ENCODE measurements around the gene HDAC4. TPM values are rescaled to one million over a fixed set of nuclear protein-coding genes. Genes with fewer than 3 reads are reported as not detected.

The HDAC4 gene
- total and polyA plus RNA-seq, 4 donors: 6.8 to 75.5 (median 30.2) TPM

- Histone ChIP-seq H3K4me3 (ENCODE audit: low read length in 2 of 2) (no peak overlapping the region), H3K27me3 (ENCODE audit: control insufficient read depth in 1 of 2, insufficient read depth in 2 of 2, low read length in 1 of 2) (no peaks in the 10 kb centered on the region), H3K4me1 (ENCODE audit: control insufficient read depth in 1 of 2, insufficient read depth in 2 of 2, low read length in 2 of 2) (no peaks in the 10 kb centered on the region), H3K27ac (ENCODE audit: low read depth in 1 of 2, low read length in 2 of 2) (no peak overlapping the region), H3K9me3 (ENCODE audit: control insufficient read depth, low read length) (no peaks in the 10 kb centered on the region), H3K36me3 (ENCODE audit: control insufficient read depth in 1 of 2, insufficient read depth in 2 of 2, low read length in 1 of 2) (no peaks in the 10 kb centered on the region)
- ATAC-seq (ENCODE audit: low FRiP score): no peak
- DNase-seq: peak; percentile 39 to 74
- WGBS, 2 donors: 90 to 92% methylated on average over 16 of the region's 16 CpGs
- intact Hi-C loops (cut with DNase I): no loop called here
Observed at GRCh38 chr2:239304533-239305221, 96.1 kb downstream of the HDAC4 start.

- no peak overlapping the region for H3K4me3 ChIP-seq (ENCODE audit: low read length in 2 of 2)
- H3K27me3 ChIP-seq (ENCODE audit: control insufficient read depth in 1 of 2, insufficient read depth in 2 of 2, low read length in 1 of 2): no peaks in the 10 kb centered on the region
- ATAC-seq (ENCODE audit: low FRiP score) (no peak), DNase-seq (peak; percentile 43 to 71)
- intact Hi-C loops (cut with DNase I): no loop called here
- no peaks in the 10 kb centered on the region for H3K36me3 ChIP-seq (ENCODE audit: control insufficient read depth in 1 of 2, insufficient read depth in 2 of 2, low read length in 1 of 2)
- H3K27ac ChIP-seq (ENCODE audit: low read depth in 1 of 2, low read length in 2 of 2): no peak overlapping the region
- H3K9me3 ChIP-seq (ENCODE audit: control insufficient read depth, low read length): no peaks in the 10 kb centered on the region
- H3K4me1 ChIP-seq (ENCODE audit: control insufficient read depth in 1 of 2, insufficient read depth in 2 of 2, low read length in 2 of 2): no peaks in the 10 kb centered on the region
- WGBS, 2 donors: 92 to 94% methylated on average over 21 of the region's 21 CpGs
Observed at GRCh38 chr2:239303711-239304532, 96.9 kb downstream of the HDAC4 start.

- WGBS, 2 donors: 93 to 94% methylated on average over 28 of the region's 28 CpGs
- no peaks in the 10 kb centered on the region for H3K9me3 ChIP-seq (ENCODE audit: control insufficient read depth, low read length)
- no peak overlapping the region for H3K27ac ChIP-seq (ENCODE audit: low read depth in 1 of 2, low read length in 2 of 2)
- DNase-seq: peak; percentile 63 to 72
- no peak for ATAC-seq (ENCODE audit: low FRiP score)
- H3K4me3 ChIP-seq (ENCODE audit: low read length in 2 of 2): no peak overlapping the region
- no peaks in the 10 kb centered on the region for H3K36me3 ChIP-seq (ENCODE audit: control insufficient read depth in 1 of 2, insufficient read depth in 2 of 2, low read length in 1 of 2)
- no peaks in the 10 kb centered on the region for H3K4me1 ChIP-seq (ENCODE audit: control insufficient read depth in 1 of 2, insufficient read depth in 2 of 2, low read length in 2 of 2)
- intact Hi-C loops (cut with DNase I): no loop called here
- no peaks in the 10 kb centered on the region for H3K27me3 ChIP-seq (ENCODE audit: control insufficient read depth in 1 of 2, insufficient read depth in 2 of 2, low read length in 1 of 2)
Observed at GRCh38 chr2:239302808-239303557, 97.8 kb downstream of the HDAC4 start.

GRCh38 chr2:239302083-239302807 is 98.6 kb downstream of the HDAC4 start:
- Histone ChIP-seq H3K27ac (ENCODE audit: low read depth in 1 of 2, low read length in 2 of 2) (no peak overlapping the region), H3K36me3 (ENCODE audit: control insufficient read depth in 1 of 2, insufficient read depth in 2 of 2, low read length in 1 of 2) (no peaks in the 10 kb centered on the region), H3K27me3 (ENCODE audit: control insufficient read depth in 1 of 2, insufficient read depth in 2 of 2, low read length in 1 of 2) (no peaks in the 10 kb centered on the region), H3K4me1 (ENCODE audit: control insufficient read depth in 1 of 2, insufficient read depth in 2 of 2, low read length in 2 of 2) (no peaks in the 10 kb centered on the region), H3K4me3 (ENCODE audit: low read length in 2 of 2) (no peak overlapping the region), H3K9me3 (ENCODE audit: control insufficient read depth, low read length) (no peaks in the 10 kb centered on the region)
- ATAC-seq (ENCODE audit: low FRiP score) (no peak), DNase-seq (peak; percentile 39 to 65)
- WGBS, 2 donors: 60% methylated on average over 16 of the region's 16 CpGs
- intact Hi-C loops (cut with DNase I): no loop called here

- H3K27ac ChIP-seq (ENCODE audit: low read depth in 1 of 2, low read length in 2 of 2): no peak overlapping the region
- H3K4me1 ChIP-seq (ENCODE audit: control insufficient read depth in 1 of 2, insufficient read depth in 2 of 2, low read length in 2 of 2): no peaks in the 10 kb centered on the region
- intact Hi-C loops (cut with DNase I): no loop called here
- no peaks in the 10 kb centered on the region for H3K9me3 ChIP-seq (ENCODE audit: control insufficient read depth, low read length)
- WGBS, 2 donors: 87 to 90% methylated on average over 26 of the region's 26 CpGs
- H3K36me3 ChIP-seq (ENCODE audit: control insufficient read depth in 1 of 2, insufficient read depth in 2 of 2, low read length in 1 of 2): no peaks in the 10 kb centered on the region
- no peaks in the 10 kb centered on the region for H3K27me3 ChIP-seq (ENCODE audit: control insufficient read depth in 1 of 2, insufficient read depth in 2 of 2, low read length in 1 of 2)
- no peak overlapping the region for H3K4me3 ChIP-seq (ENCODE audit: low read length in 2 of 2)
- DNase-seq (peak; percentile 36 to 72), ATAC-seq (ENCODE audit: low FRiP score) (no peak)
Observed at GRCh38 chr2:239300871-239301735, 99.7 kb downstream of the HDAC4 start.

- intact Hi-C loops (cut with DNase I): no loop called here
- no peaks in the 10 kb centered on the region for H3K4me1 ChIP-seq (ENCODE audit: control insufficient read depth in 1 of 2, insufficient read depth in 2 of 2, low read length in 2 of 2)
- no peaks in the 10 kb centered on the region for H3K27me3 ChIP-seq (ENCODE audit: control insufficient read depth in 1 of 2, insufficient read depth in 2 of 2, low read length in 1 of 2)
- 98 to 99% methylated on average over 5 of the region's 5 CpGs for WGBS, 2 donors
- no peaks in the 10 kb centered on the region for H3K9me3 ChIP-seq (ENCODE audit: control insufficient read depth, low read length)
- DNase-seq: peak; percentile 33 to 34
- H3K27ac ChIP-seq (ENCODE audit: low read depth in 1 of 2, low read length in 2 of 2): no peak overlapping the region
- no peaks in the 10 kb centered on the region for H3K36me3 ChIP-seq (ENCODE audit: control insufficient read depth in 1 of 2, insufficient read depth in 2 of 2, low read length in 1 of 2)
- ATAC-seq (ENCODE audit: low FRiP score): no peak
- no peak overlapping the region for H3K4me3 ChIP-seq (ENCODE audit: low read length in 2 of 2)
Observed at GRCh38 chr2:239300242-239300641, 100.6 kb downstream of the HDAC4 start.

GRCh38 chr2:239299218-239299939 is 101.4 kb downstream of the HDAC4 start:
- no peaks in the 10 kb centered on the region for H3K36me3 ChIP-seq (ENCODE audit: control insufficient read depth in 1 of 2, insufficient read depth in 2 of 2, low read length in 1 of 2)
- H3K9me3 ChIP-seq (ENCODE audit: control insufficient read depth, low read length): no peaks in the 10 kb centered on the region
- H3K4me1 ChIP-seq (ENCODE audit: control insufficient read depth in 1 of 2, insufficient read depth in 2 of 2, low read length in 2 of 2): no peaks in the 10 kb centered on the region
- no peak overlapping the region for H3K27ac ChIP-seq (ENCODE audit: low read depth in 1 of 2, low read length in 2 of 2)
- WGBS, 2 donors: 93 to 94% methylated on average over 19 of the region's 19 CpGs
- intact Hi-C loops (cut with DNase I): loop anchor here in 1 of 2 donors (10.0 kb wide), 1 partner anchor 155 kb away; no protein-coding TSS in a partner anchor
- H3K27me3 ChIP-seq (ENCODE audit: control insufficient read depth in 1 of 2, insufficient read depth in 2 of 2, low read length in 1 of 2): no peaks in the 10 kb centered on the region
- ATAC-seq (ENCODE audit: low FRiP score) (no peak), DNase-seq (peak; percentile 20 to 43)
- no peak overlapping the region for H3K4me3 ChIP-seq (ENCODE audit: low read length in 2 of 2)
